IgD-negative memory B cell (primary cell): ENCODE data around the gene FZD4. TPM values are rescaled to one million over a fixed set of nuclear protein-coding genes. Genes with fewer than 3 reads are reported as not detected.
"Not testable (repeated sequence)": the region's sequence is repeated elsewhere in the genome, so short reads cannot be mapped to it uniquely, and the experiment has no call there.

Source experiments
- H3K27ac Mint-ChIP-seq, 3 donors: one replicate each; pipeline ENCODE4 v1.8.0; 2020 to 2022; ENCODE audit warnings: mild to moderate bottlenecking in 3 of 3, mixed read lengths in 3 of 3, moderate library complexity in 1 of 3
- H3K27me3 Mint-ChIP-seq: one replicate; pipeline ENCODE4 v1.8.0; 2021; ENCODE audit warnings: mixed read lengths
- H3K36me3 Mint-ChIP-seq: one replicate; pipeline ENCODE4 v1.8.0; 2020; ENCODE audit warnings: mild to moderate bottlenecking, mixed read lengths
- H3K4me1 Mint-ChIP-seq, 3 donors: one replicate each; pipeline ENCODE4 v1.8.0; 2020 to 2022; ENCODE audit warnings: mixed read lengths in 3 of 3, mild to moderate bottlenecking in 1 of 3
- H3K4me3 Mint-ChIP-seq, 4 donors: one replicate each; pipeline ENCODE4 v1.8.0; 2020 to 2022; ENCODE audit warnings: mild to moderate bottlenecking in 4 of 4, mixed read lengths in 4 of 4, moderate library complexity in 3 of 4
- H3K9me3 Mint-ChIP-seq, 3 donors: one replicate each; pipeline ENCODE4 v1.8.0; 2020 to 2021; ENCODE audit warnings: mixed read lengths in 3 of 3, mild to moderate bottlenecking in 1 of 3
- polyA plus RNA-seq: library from polyadenylated mRNA; unstranded; fragments of 300-500 nt; fragmentation: Illumina TruSeq; gene quantifications from one replicate; pipeline ENCODE4 v1.2.3, GENCODE V29; 2021

FZD4 gene
- polyA plus RNA-seq, 1 donor from 2014 or later: not detected

GRCh38 chr11:86951706-86952105 is 3.5 kb downstream of the FZD4 start:
- Mint-ChIP-seq H3K27me3 (peaks cover 25% of the 10 kb centered on the region), H3K4me1 (peaks cover 6 to 11% (median 9%) of the 10 kb centered on the region in 3 donors), H3K27ac (no peak overlapping the region), H3K4me3 (no peak overlapping the region), H3K9me3 (no peaks in the 10 kb centered on the region), H3K36me3 (no peaks in the 10 kb centered on the region)

- Mint-ChIP-seq H3K27ac (no peak overlapping the region), H3K27me3 (peaks cover 17% of the 10 kb centered on the region), H3K36me3 (peaks cover 1% of the 10 kb centered on the region), H3K4me3 (no peak overlapping the region), H3K9me3 (no peaks in the 10 kb centered on the region), H3K4me1 (peaks cover 5 to 6% (median 6%) of the 10 kb centered on the region in 3 donors)
Observed at GRCh38 chr11:86950661-86950995, 4.6 kb downstream of the FZD4 start.

DNA sequence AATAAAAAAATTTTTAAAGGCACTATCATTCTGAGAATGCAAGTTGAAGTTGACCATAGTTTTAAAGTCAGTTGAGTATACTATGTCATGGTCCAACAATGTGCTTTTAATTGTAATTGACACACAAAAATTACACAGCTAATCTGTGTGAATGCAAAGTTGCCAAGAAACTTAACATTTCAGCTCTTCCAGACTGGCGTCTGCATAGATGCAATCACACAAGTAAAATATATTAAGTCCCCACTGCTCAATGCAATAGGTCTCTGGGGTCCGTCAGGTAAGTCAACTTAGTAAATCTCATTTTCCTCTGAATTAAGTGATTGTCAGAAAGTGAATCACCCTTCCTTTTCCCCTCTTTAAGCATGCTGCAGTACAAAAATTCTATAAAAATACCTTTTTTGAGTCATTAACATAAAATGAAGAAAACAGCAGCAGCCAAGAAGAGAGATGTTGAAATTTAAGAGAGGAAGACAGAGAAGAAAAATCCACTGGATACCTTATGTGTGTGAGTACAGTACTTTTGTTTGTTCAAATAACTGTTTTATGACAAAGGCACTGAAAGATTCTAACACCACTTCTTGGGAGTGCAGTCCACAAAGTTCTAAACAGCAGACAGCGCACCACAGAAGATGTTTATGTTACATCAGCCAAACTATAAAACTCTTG is 5.1 kb downstream of the FZD4 start:
- H3K27ac Mint-ChIP-seq: no peak overlapping the region
- H3K4me3 Mint-ChIP-seq: no peak overlapping the region
- H3K9me3 Mint-ChIP-seq: no peaks in the 10 kb centered on the region
- H3K27me3 Mint-ChIP-seq: peaks cover 15% of the 10 kb centered on the region
- peaks cover 3 to 6% (median 5%) of the 10 kb centered on the region in 3 donors for H3K4me1 Mint-ChIP-seq
- H3K36me3 Mint-ChIP-seq: peaks cover 1% of the 10 kb centered on the region

GRCh38 chr11:86948733-86949132 is 6.5 kb downstream of the FZD4 start:
- Mint-ChIP-seq H3K9me3 (no peaks in the 10 kb centered on the region), H3K36me3 (peaks cover 1% of the 10 kb centered on the region), H3K4me3 (no peak overlapping the region), H3K27ac (no peak overlapping the region), H3K4me1 (no peaks in the 10 kb centered on the region), H3K27me3 (peaks cover 6% of the 10 kb centered on the region)

DNA sequence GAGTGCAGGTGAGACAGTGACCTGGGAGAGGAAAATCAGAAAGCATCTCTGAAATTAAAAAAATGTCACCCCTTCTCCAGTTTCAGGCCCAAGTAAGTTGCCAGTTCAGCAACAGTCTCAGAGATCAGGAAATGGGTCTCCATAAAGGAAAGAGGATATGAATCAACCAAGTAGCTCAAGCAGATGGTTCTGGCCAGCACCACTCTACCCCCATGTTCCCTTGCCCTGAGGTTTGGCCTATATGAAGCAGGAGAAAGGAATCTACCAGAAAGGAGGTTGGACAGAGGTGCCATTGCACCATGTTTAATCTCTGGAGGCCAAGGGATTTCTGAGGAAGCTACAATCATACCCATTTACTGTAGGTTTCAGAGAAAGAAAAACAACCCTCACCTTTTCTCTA is 7.7 kb downstream of the FZD4 start:
- peaks cover 1% of the 10 kb centered on the region for H3K36me3 Mint-ChIP-seq
- H3K4me1 Mint-ChIP-seq: no peaks in the 10 kb centered on the region
- no peaks in the 10 kb centered on the region for H3K9me3 Mint-ChIP-seq
- peak overlapping the region in 1 of 4 donors; percentile 2 for H3K4me3 Mint-ChIP-seq
- no peak overlapping the region for H3K27ac Mint-ChIP-seq
- H3K27me3 Mint-ChIP-seq: peaks cover 4% of the 10 kb centered on the region

GRCh38 chr11:86943505-86943904 is 11.7 kb downstream of the FZD4 start:
- not testable (repeated sequence) for H3K4me1 Mint-ChIP-seq, H3K36me3 Mint-ChIP-seq, H3K9me3 Mint-ChIP-seq, H3K27me3 Mint-ChIP-seq, H3K27ac Mint-ChIP-seq, H3K4me3 Mint-ChIP-seq

GRCh38 chr11:86941871-86942599 is 13.2 kb downstream of the FZD4 start:
- Mint-ChIP-seq H3K4me1 (no peaks in the 10 kb centered on the region), H3K36me3 (peaks cover 1% of the 10 kb centered on the region), H3K4me3 (no peak overlapping the region), H3K9me3 (no peaks in the 10 kb centered on the region), H3K27me3 (peaks cover 7% of the 10 kb centered on the region), H3K27ac (no peak overlapping the region)

DNA sequence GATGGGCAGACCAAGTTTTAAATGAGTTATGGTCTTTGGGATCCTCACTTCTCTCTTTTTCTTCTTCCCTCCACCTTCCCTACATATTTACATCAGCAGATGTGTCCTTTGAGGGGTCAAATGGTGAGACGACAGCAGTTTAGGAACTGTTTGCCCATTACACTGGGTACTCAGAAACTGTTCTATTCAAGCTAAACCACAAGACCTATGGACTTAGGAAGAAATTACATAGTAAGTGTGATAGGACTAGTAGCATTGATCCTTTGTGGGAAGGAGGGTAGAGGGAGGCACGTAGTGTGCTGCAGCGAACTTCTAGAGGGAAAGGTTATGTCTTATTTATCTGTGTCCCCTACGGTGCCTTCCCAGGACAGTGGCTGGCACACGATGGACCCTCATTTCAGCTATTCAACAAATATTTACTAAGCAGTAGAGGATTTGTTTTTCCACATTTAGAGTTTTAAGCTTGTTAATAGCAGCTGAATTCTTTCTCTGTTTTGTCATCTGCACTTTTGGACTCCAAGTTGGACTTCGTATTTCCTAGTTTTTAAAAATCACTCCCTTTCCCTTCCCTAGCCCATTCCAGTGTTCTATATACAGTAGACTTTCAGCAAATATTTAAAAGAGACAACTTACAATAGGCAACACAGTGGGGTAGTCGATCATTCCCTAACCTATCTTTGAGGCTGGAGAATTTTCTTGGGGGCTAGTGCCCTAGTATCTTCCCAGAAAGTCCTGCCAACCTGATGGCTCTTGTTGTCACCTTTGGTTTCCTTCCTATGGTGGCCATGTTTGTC is 13.9 kb downstream of the FZD4 start:
- H3K4me3 Mint-ChIP-seq: no peak overlapping the region
- H3K36me3 Mint-ChIP-seq: peaks cover 1% of the 10 kb centered on the region
- peak overlapping the region in 1 of 3 donors; percentile 31 for H3K27ac Mint-ChIP-seq
- no peaks in the 10 kb centered on the region for H3K9me3 Mint-ChIP-seq
- peaks cover 7% of the 10 kb centered on the region for H3K27me3 Mint-ChIP-seq
- H3K4me1 Mint-ChIP-seq: no peaks in the 10 kb centered on the region

GRCh38 chr11:86940122-86940777 is 14.9 kb downstream of the FZD4 start:
- no peak overlapping the region for H3K27ac Mint-ChIP-seq
- no peaks in the 10 kb centered on the region for H3K4me1 Mint-ChIP-seq
- H3K9me3 Mint-ChIP-seq: no peaks in the 10 kb centered on the region
- H3K27me3 Mint-ChIP-seq: peaks cover 7% of the 10 kb centered on the region
- no peaks in the 10 kb centered on the region for H3K36me3 Mint-ChIP-seq
- H3K4me3 Mint-ChIP-seq: no peak overlapping the region

GRCh38 chr11:86938900-86939880 is 16.0 kb downstream of the FZD4 start:
- no peak overlapping the region for H3K4me3 Mint-ChIP-seq
- peaks cover 7% of the 10 kb centered on the region for H3K27me3 Mint-ChIP-seq
- no peaks in the 10 kb centered on the region for H3K9me3 Mint-ChIP-seq
- H3K27ac Mint-ChIP-seq: no peak overlapping the region
- H3K4me1 Mint-ChIP-seq: no peaks in the 10 kb centered on the region
- H3K36me3 Mint-ChIP-seq: no peaks in the 10 kb centered on the region

DNA sequence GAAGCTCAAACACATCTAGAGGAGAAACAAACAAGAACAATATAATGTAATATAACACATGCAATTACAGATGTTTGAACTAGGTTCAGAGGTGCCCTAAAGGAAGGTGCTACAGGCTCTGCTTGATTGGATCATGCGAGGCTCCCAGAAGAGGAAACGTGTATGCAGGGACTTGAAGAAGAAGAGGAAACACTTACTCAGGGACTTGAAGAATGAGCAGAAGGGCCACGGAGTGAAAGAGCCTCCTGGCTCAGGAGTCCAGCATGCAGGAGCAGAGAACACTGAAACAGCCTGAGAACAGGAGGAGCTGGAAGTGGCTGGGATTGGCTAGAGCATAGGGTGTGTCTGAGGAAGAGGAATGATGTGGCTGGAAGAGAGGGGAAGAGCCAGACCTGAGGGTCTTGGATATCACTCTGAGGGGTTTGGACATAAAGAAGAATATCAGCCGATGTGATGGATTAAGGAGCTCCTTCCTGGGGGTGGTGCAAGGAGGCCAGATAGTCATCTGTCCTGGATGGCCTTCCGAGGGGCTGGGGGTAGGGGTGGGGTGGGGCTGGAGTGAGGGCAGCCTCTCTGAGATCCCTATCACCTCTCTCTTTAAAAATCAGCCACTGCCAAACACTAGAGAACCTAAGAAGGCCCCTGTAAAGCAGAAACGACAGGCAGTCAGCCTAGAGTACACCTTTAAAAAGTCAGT is 16.8 kb downstream of the FZD4 start:
- Mint-ChIP-seq H3K27ac (no peak overlapping the region), H3K4me1 (no peaks in the 10 kb centered on the region), H3K9me3 (no peaks in the 10 kb centered on the region), H3K4me3 (no peak overlapping the region), H3K36me3 (no peaks in the 10 kb centered on the region), H3K27me3 (peaks cover 7% of the 10 kb centered on the region)

DNA sequence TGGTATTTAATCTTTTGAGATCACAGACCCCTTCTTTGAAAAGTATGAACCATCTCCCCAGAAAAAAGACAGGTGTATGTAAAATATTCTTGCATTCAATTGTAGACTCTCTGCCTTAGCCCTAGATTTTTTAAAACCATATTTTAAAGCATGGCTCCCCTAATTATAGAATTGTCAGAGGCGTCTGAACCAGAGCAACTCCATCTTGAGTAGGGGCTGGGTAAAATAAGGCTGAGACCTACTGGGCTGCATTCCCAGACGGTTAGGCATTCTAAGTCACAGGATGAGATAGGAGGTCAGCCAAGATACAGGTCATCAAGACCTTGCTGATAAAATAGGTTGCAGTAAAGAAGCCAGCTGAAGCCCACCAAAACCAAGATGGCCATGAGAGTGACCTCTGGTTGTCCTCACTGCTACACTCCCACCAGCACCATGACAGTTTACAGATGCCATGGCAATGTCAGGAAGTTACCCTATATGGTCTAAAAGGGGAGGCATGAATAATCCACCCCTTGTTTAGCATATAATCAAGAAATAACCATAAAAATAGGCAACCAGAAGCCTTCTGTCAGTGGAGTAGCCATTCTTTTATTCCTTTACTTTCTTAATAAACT is 17.9 kb downstream of the FZD4 start:
- H3K27me3 Mint-ChIP-seq, H3K9me3 Mint-ChIP-seq, H3K4me3 Mint-ChIP-seq, H3K4me1 Mint-ChIP-seq, H3K36me3 Mint-ChIP-seq, H3K27ac Mint-ChIP-seq: not testable (repeated sequence)

DNA sequence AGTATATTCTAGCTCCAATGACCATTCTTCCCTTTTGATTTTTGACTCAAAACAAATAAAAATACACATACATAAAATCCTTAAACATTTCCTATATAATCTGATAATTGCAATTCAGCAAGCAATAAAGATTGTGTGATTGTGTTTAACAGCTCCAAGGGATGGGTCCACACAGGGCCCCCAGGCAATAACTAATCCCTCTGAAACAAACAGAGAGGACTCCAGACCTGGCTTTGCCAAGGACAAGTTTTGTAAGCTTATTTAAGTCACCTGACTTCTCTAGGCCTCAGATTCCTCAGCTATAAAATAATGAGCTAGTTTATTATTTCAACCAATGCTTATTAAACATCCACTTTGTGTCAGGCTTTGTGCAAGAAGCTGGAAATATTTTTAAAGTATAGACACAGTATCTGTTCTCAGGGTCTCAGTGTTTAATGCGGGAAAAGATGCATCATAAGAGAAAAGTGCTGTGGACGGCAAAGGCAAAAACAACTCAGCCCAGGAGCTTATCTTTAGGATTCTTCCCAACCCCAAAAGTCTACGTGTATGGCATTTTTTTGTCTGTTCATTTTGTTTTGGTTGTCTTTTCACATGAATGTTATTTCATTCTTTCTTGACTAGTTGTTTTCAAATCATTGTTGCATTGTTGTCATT is 20.1 kb downstream of the FZD4 start:
- Mint-ChIP-seq H3K9me3 (no peaks in the 10 kb centered on the region), H3K27ac (no peak overlapping the region), H3K27me3 (peaks cover 2% of the 10 kb centered on the region), H3K4me1 (no peaks in the 10 kb centered on the region), H3K4me3 (no peak overlapping the region), H3K36me3 (no peaks in the 10 kb centered on the region)
